GM19351 (cell line): ENCODE measurements around the gene PTTG2.
A peak's percentile ranks its signal among the peaks of the same experiment; 100 is the strongest.

Experiments used
- ATAC-seq: cut with Tn5 transposase; IDR thresholded peaks from one replicate; pipeline ENCODE4 v1.9.1; 2021; ENCODE audit warnings: mild to moderate bottlenecking, moderate library complexity; ENCODE audit not compliant: unreplicated experiment

Gene PTTG2

DNA sequence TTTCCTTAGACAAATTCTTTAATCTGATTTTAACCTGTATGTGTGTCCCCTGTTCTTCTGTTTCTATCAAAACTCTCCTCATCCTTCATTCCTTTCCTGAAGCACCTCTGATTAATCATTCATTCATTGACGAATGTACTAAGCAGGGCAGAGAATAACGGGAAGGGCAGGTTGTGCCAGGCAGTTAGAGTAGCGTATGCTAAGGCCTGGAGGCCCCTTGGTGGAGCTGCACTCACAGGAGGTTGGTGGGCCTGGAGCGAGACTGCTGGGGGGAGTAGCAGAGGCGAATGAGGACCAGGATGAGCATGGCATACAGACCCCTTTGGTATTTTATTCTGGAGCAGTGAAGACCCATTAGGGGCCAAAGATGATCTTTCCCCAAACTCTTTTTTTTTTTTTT, 22.5 kb downstream of the PTTG2 start:
- no peak for ATAC-seq

DNA sequence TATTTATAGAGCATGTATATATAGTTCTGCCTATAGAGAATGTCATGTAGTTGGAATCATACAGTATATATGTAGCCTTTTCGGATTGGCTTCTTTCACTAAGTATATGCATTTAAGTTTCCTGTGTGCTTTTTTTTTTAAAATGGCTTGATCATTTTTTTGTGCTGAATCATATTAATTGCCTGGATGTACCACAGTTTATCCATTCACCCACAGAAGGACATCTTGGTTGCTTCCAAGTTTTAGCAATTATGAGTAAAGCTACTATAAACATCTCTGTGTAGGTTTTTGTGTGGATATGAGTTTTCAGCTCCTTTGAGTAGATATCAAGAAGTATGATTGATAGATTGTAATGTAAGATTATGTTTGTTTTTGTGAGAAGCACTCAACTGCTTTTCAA, 23.8 kb downstream of the PTTG2 start:
- no peak for ATAC-seq

DNA sequence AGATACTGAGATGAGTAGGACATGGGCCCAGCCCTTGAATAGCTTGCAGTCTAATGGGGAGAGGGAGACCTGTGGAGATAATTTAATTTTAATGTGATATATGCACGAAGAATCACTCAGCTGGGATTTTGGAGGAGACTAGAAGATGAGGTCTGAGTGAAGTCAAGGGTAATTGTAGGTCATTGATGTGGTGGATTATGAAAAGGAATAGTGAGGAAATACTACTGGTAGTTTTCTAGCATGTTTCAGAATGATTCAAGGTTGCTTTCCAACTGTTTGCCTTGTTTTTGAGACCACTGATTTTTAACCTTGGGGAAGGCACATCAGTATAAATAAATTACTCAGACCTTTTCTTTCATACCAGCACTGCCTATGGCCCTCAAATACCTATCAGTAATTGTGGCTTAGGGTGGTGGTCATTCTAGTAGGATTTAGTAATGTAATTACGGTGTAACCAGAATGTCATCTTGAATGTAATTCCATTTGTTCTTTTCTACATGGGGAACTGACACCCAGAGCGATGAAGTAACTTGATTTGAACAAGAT, 25.6 kb downstream of the PTTG2 start:
- ATAC-seq, result no peak

DNA sequence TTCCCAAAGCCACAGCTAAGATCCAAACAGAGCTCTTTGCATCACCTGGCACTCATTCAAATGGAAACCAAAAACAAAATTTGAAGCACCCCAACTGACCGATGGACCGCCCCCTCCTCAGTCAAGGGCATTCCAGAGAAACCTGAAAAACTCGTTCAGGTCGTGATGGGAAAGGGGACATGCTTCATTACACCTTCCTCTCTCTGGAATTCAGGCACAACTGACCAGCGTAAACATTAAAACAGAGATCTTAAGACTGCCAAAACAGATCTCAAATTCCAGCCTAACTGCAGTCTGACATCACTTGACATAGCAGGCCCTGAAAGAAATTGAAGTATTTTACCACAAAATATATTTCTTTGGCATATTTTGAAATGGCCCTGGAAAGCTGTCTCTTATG, 28.5 kb downstream of the PTTG2 start:
- ATAC-seq, result no peak

DNA sequence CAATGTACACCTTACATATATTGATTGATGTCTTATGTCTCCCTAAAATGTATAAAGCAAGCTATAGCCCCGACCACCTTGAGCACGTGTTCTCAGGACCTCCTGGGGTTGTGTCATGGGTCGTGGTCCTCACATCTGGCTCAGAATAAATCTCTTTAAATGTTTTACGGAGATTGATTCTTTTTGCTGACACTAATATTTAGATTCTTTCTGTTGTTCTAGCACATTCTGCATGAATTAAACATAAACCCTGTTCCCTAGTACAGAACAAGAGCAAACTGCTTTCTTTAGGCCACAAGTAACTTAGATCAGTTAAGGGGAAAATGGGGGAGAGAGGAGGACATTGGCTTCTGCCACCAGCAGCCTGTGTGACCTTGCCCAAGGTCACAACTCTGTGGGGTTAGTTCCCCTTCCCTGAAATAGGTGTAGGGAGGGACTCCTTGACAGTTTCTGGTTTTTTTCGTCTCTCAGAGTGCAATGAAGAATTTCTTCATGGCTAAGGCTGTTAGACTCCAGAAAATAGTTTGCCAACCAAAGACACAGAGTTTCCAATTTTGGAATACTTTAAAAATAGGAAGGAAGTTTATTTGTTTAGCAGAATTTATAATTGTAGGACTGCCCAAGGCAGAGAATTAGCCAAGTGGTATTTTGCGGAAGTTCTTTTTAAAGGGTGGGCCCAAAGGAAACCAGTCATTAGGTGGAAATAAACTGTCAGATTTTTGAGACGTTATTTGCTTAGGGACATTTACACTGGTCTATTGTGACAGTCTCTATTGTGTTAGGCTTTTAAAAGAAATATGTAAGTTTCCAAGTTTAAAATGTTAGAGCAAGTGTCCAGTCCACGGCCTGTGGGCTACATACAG, 29.4 kb downstream of the PTTG2 start:
- ATAC-seq, result no peak

DNA sequence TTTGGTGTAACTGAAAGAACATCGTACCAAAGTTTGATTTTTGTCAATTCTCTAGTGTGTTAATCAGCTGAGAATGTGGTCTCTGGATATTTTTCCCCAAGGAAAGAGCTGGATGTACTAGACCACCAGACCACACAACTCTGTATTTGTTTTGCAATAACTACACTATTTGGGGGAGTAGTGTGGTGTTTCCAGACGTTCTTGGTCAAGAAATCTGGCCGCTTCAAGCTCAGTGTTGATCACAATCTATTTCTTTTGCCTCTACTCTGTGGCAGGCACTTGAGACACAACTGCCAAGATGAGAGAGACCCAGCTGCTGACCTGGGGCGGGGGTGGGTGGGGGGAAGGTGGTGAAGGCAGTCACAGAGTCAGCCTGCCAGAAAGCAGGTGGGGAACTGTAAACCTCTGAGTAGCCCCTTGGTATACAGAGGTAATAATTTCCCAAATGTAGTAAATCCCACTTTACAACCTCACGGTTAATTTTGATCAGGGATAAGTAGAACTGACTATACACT, 30.6 kb downstream of the PTTG2 start:
- ATAC-seq, result no peak

DNA sequence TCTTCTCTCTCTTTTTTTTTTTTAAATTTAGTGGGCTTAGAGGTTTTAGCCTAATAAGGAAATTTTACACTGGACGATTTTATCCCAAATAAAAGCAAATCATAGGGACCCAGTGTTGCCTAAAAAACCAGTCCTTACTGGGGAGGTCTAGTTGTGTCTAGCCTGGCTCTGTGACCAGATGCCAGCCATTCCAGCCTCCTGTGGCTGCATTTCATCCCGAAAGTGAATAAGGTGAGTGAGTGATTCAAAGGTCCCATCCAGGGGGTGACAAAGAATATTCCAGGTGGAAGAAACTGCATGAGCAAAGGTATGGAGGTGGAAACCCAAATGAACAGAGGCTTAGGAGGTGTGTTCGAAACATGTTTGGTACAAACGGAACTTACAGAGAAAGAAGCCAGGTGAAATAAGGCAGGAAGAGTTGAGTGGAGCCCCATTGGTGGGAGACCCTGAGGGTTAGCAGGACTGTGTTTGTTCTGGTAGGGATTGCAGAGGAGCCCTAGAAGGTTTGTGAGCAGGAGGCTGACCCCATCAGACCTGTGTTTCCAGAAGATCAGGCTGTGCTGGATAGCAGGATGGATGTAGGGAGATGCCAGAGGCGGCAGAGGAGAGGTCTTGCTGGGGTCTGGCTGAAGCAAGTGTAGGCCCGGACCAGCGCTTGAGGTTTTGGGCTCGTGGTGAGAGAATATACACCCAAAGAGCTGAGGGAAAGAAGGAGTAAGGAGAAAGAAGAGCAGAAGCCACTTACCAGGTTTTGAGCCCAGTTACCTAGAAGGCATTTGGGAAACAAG, 31.6 kb downstream of the PTTG2 start:
- no peak for ATAC-seq

DNA sequence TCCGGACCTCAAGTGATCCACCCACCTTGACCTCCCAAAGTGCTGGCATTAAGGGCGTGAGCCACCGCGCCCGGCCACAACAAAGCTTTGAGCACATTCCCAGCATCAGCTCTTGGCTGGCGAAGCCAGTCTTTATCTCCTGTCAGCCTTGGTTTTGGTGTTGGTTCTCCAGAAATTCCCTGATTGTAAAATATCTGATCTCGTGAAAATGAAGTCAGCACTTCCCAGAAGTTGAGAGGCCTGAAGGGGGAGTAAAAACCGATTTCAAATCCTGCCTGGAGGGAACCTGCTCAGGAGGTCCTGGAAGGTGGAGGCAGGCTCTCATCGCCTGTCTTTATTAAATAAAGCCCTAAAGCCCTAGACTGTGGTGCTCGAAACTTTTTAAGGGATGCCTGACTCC, 33.6 kb downstream of the PTTG2 start:
- ATAC-seq, result no peak

DNA sequence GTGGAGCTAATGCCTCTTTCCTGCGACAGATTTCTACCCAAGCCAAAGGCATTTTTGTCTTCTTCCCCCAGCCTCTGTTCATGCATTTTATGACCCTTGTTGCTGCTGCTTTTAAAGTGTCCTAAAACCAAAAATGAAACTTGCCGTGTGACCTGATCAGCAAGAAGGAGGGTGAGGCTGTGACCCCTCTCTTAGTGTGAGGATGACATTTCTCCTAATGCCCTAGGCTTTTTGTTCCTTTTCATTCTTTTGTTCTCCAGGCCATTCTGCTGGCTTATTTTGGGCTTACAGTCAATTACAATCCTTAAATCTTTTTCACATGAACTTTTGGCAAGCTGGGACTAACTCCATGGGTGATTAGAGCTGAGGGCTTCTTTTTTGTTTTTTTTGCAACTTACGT, 34.4 kb downstream of the PTTG2 start:
- peak; percentile 85 for ATAC-seq

DNA sequence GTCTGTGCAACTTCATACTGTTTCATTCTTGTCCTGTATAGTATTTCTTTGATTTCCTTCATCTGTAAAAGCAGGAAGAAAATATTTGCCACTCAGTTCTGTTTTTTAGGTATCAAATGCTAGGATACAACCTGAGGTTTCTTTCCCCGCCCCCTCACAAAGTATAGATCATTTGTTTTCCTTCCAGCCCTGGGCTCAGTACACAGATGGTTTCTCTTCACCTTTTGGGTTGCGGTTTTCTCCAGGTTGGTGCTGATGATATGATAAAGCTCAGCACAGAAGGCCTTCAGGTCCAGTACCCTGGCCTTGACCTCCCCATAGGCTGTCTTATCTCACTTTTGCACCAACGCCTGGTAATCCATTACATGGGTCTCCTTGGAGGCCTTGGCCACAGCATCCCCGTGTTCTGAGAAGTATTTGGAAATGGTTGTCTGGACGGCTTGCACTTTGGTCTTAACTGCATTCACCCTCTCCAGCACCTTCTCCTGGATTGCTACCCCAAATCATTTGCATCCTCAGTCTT, 35.2 kb downstream of the PTTG2 start:
- no peak for ATAC-seq

DNA sequence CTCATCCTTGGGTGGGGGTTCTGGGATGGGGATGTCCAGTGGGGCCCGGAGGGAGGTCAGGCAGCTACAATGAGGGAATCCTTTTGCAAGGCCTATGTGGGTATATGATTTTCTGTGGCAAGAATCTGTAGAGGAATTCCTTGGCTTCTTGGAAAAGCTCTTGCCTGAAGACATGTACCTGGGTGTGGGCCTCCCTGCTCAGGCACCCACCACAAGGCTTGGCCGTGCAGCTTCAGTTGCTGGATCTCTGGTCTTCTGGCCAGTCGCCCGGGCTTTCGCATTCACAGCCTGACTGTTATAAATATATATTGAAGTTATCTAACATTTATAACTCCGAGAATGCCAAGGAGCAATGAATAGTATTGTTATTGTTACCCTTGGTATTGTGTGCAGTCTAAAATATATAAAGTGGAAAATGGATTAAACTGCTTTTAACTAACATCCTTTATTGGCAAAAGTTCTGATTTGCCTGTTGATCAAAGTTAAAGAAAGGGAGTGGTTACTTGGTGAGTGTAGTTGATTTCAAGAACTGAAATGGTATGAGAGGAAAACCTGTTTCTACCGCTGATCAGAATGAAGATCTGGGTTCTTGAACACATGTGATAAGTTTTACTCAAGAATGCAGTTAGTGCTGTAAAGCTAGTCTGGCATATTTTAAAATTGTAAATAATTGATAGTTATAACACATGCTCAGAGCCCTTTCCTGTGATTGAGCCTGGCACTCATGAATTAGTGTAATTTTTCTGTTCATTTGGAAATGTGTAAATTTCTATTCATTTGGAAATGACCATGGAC, 36.0 kb downstream of the PTTG2 start:
- no peak for ATAC-seq

DNA sequence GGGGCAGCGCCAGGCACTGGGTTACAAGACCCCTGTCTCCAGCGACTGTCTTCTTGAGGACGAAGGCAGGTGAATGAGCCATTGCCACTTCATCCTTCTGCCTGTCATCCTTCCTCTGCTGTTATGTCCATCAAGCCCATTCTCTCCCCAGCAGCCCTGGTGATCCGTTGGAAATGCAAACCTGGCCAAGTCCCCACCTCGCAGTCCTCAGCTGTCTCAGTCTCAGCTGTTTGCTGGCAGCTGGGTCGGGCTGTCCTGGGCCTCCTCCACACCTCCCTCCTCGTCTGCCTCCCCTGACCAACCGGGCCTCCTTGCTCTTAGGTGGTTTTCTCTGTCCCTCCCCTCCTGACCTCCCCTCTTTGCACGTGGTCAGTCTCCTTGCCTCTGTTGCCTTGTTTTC, 38.0 kb downstream of the PTTG2 start:
- ATAC-seq, result no peak

DNA sequence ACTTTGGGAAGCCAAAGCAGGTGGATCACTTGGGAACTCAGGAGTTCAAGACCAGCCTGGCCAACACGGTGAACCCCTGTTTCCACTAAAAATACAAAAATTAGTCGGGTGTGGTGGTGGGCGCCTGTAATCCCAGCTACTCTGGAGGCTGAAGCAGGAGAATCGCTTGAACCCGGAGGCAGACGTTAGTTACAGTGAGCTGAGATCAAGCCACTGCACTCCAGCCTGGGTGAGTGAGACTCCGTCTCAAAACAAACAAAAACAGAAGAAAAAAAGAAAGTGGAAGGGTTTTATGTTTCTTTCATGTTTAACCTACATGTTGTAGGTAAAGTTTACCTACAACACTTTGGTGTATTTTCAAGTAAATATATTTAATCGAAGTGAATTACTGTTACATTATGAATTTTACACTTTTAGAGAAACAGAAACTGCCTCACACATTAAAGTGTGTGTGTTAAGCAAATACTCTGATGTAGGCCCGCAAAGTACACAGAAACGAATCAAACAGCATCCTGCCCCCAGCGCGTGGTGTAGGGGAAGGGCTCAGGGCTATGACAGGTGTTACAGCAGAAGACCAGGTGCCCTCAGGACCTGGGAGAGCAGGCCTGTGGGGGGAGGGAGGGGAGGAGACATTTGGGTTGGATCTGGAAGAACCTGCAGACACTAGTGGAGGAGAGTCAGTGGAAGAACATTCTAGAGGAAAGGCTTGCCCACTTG, 39.0 kb downstream of the PTTG2 start:
- no peak for ATAC-seq

DNA sequence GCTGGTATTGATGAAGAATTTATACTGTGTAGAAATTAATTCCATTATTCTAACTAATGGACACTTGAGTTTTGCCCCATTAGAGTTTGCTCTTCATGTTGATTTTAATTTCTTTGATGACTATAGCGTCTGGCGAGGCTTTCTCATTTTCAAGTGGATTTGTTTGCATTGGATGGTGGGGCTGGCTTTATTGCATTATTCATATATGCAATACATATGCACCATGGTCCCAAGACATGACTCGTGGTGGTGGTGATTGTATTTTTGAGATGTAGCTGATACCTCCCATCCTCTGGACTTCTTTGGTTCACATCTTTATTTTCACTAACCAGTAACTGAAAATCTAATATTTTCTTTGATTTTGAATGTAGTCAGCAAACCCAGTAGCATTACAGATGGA, 39.8 kb downstream of the PTTG2 start:
- ATAC-seq, result no peak

DNA sequence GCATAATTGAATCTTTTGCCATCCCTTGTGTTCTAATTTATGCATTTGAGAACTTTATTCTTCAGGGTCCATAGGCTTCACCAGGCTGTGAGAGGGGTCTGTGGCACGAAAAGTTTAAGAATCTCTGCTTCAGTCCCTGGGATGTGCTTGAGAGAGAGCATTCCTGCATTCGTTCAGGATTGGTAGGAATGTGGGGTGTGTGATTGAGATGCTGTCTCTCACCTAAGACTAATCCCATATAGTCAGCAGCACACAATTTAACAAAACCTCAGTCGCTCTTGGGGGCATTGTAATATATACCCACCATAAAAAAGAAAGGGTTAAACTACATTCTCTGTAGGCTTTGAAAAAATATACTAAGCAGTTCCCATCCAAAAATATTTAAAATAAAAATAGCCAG, 41.7 kb downstream of the PTTG2 start:
- ATAC-seq, result no peak

DNA sequence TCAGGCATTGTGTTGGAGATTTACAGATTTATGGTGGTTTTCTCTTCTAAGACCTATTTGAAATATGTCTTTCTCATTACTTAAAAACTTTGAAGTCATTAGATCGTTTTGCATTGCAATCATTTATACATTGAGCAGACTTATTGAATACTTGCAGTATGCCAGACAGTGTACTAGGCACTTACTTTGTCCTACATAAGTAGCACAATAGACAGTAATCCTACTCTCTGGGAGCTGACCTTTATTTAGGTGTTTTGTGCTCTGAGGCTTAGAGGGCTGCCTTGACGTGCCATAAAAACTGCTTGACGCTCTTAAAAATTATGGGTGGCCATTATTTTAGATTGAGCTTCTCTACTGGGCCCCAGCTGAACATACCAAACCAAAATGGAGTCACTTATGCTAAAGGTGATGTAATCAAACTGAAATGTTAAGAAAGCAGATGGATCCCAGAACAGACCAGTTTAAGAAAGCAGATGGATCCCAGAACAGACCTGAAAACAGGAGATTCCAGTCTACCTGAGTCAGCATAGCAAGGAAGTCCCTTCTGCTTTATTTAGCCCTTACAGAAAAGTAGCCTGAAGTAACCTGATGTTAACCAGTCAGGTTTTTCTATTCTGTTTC, 42.4 kb downstream of the PTTG2 start:
- no peak for ATAC-seq

DNA sequence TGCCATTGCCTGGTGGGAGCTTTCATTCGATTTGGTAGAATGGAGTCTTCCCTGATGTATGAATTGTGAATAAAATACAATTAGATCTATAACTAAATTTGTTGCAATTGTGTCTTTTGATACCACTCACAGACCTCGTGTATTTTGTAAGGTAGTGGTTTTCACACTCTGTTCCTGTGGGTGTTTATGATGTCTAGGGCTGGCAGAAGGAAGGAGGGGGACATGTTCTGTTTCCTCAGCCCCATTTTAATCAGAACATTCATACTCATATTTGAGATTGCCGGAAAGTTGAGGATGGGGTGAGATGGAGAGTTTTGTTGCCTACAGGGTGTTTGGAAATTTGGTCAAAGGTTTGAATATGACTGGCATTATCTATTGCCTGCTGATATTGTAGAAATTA, 42.9 kb downstream of the PTTG2 start:
- no peak for ATAC-seq

DNA sequence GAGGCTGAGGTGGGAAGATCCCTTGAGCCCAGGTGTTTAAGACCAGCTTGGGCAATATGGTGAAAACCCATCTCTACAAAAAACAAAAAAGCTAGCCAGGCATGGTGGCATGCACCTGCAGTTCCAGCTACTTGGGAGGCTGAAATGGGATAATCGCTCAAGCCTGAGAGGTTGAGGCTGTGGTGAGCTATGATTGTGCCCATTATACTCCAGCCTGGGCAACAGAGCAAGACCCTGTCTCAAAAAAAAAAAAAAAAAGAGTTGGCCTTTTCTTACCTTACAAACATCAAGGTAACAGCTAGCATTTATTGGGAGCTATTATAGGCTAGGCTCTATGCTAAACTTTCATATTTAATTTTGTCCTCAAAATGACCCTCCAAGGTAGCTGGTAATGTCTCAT, 43.4 kb downstream of the PTTG2 start:
- ATAC-seq, result no peak

DNA sequence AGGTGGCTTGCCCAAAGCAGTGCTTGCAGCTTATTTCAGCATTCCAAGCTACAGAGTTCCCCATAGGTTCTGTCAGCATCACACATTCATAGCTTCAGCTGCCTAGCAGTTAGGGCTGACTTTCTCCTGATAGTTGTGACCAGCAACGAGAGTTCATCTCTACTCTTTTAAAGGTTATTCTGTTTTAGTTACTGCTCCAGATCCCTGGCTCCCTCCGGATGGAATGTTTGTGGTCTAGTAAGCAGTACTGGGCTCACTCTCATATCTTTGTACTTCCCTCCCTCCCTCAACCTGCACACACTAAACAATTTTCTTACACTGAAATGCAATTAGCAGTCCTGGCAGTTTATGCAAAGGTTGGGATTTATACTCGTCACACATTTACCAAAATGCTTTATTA, 43.9 kb downstream of the PTTG2 start:
- no peak for ATAC-seq

DNA sequence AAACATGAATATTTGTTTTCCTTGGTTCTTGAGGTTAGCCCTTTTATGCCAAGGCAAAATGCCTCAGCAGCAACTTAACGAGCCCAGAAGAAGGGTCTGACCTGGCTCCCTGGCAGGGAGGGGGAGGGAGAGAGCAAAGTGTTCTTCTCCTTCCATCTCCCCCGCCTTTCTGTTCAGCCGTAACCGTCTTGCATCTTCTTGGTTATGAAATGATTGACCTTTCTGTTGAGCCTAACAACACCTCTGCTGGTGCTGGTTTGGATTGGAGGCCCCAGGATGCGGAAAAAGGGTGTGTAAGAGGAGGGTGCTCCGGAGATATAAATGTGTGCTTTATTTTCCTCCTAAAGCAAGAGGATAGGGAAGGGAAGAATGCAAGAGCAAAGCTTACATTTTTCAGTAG, 44.7 kb downstream of the PTTG2 start:
- ATAC-seq, result no peak
